Activated CD4-positive, alpha-beta T cell treated with anti-CD3 and anti-CD28 coated beads for 36 hours (primary cell): ENCODE measurements around the gene COL4A2. TPM values are rescaled to one million over a fixed set of nuclear protein-coding genes. Genes with fewer than 3 reads are reported as not detected.

ENCODE experiments used
- ATAC-seq: fragments of 200-7000 bp; cut with Tn5 transposase; one replicate; pipeline ENCODE4 v1.10.0; 2021; ENCODE audit warnings: mild to moderate bottlenecking, moderate library complexity
- CTCF ChIA-PET: fragments of 350-600 bp; sonication (Branson Sonifier 250); formaldehyde crosslinking; loops from one replicate; lab custom pipeline; 2021; ENCODE audit warnings: antibody characterized with exemption; lab: Charles Lee
- POLR2A ChIA-PET: fragments of 350-600 bp; sonication (Branson Sonifier 250); formaldehyde crosslinking; loops from one replicate; lab custom pipeline; 2021; ENCODE audit warnings: antibody characterized with exemption, inconsistent platforms; lab: Charles Lee
- DNase-seq: peaks from one replicate; pipeline ENCODE4 v3.0.0-alpha.2; 2020
- H3K27ac Mint-ChIP-seq: one replicate; pipeline ENCODE4 v1.8.0; 2021; ENCODE audit warnings: mixed read lengths
- H3K27me3 Mint-ChIP-seq: one replicate; pipeline ENCODE4 v1.8.0; 2021; ENCODE audit warnings: mixed read lengths
- H3K36me3 Mint-ChIP-seq: one replicate; pipeline ENCODE4 v1.8.0; 2021; ENCODE audit warnings: low read depth, mixed read lengths
- H3K4me1 Mint-ChIP-seq: one replicate; pipeline ENCODE4 v1.8.0; 2021; ENCODE audit warnings: mixed read lengths
- H3K4me3 Mint-ChIP-seq: one replicate; pipeline ENCODE4 v1.8.0; 2021; ENCODE audit warnings: mild to moderate bottlenecking, moderate library complexity, mixed read lengths
- H3K9me3 Mint-ChIP-seq: one replicate; pipeline ENCODE4 v1.8.0; 2021; ENCODE audit warnings: low read depth, mixed read lengths
- intact Hi-C, 2 experiments: fragments of 100-400 bp; cut with DNase I in 1 of 2; cut with micrococcal nuclease in 1 of 2; formaldehyde crosslinking; loops; one replicate each; pipeline versions ENCODE4 v1.14.2 to v1.15.1; 2022 to 2024; cut with DNase I, micrococcal nuclease
- total RNA-seq, 2 experiments: library from RNA; stranded (reverse); gene quantifications; one replicate each; pipeline ENCODE4 v1.2.3, GENCODE V29; 2021

COL4A2 gene
- total RNA-seq, 2 experiments from 2014 or later: not detected

DNA sequence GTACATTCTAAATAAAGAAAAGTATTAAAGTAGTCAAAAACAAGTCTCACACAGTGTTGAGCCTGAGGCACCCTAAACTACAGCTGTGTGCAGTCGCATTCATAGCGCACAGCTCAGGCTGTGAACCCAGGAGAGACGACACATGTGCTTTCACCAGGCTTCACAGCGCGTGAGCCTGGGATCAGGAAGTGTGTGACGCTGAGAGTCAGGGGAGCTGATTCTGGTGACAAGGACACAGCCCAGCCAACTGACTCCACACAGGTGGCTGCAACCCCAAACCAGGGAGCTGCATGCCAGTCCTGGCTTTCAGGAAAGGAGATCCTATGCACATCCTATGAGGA lies 41.8 kb upstream of the COL4A2 start:
- peaks cover 29% of the 10 kb centered on the region for H3K27me3 Mint-ChIP-seq
- no peak overlapping the region for H3K27ac Mint-ChIP-seq
- intact Hi-C loops: no loop called here
- H3K9me3 Mint-ChIP-seq: no peaks in the 10 kb centered on the region
- POLR2A ChIA-PET: no interaction called here
- CTCF ChIA-PET: no interaction called here
- no peak for ATAC-seq
- H3K36me3 Mint-ChIP-seq: no peaks in the 10 kb centered on the region
- DNase-seq: no peak
- H3K4me1 Mint-ChIP-seq: no peaks in the 10 kb centered on the region
- no peak overlapping the region for H3K4me3 Mint-ChIP-seq

DNA sequence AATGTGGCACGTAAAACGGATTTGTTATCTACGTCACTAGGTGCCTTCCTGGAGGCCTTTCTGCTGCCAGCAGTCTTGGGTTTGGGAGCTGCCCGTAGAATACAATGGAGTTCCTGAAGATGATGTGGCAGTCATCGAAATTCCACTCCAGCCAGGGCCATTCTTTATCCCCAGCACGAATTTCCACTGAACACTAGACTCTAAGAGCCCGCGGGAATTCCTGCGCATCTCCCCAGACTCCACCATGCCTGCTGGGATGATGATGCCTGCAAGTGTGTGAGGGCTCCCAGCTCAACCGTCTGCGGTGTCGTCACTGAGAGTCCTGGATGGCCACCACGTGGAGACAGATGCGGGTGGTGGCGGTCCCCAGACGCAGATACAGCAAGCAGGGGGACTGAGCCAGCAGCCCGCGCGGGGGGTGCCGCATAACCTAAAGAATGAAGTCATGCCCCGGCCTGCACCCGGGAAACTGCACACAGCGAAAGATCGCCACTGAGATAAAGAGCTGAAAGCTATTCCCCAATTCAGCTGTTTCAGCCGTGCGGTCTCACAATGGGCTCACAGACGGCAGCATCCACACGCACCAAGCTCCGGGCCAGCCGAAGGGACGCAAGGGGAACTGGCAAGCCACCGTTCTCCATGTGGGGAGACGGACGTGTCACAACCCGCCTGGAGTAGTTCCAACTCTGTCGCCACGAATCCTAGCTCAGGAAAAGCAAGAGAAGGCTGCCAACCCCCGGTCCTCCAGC lies 41.2 kb upstream of the COL4A2 start:
- DNase-seq (no peak), ATAC-seq (no peak)
- H3K36me3 Mint-ChIP-seq: no peaks in the 10 kb centered on the region
- H3K27me3 Mint-ChIP-seq: peaks cover 26% of the 10 kb centered on the region
- H3K27ac Mint-ChIP-seq: no peak overlapping the region
- H3K4me3 Mint-ChIP-seq: no peak overlapping the region
- H3K4me1 Mint-ChIP-seq: no peaks in the 10 kb centered on the region
- CTCF ChIA-PET: interaction anchor here (0.9 kb wide), 1 partner anchor 12 kb away, joined by 4 read pairs; no protein-coding TSS in a partner anchor
- POLR2A ChIA-PET: no interaction called here
- no peaks in the 10 kb centered on the region for H3K9me3 Mint-ChIP-seq
- intact Hi-C loops: no loop called here

DNA sequence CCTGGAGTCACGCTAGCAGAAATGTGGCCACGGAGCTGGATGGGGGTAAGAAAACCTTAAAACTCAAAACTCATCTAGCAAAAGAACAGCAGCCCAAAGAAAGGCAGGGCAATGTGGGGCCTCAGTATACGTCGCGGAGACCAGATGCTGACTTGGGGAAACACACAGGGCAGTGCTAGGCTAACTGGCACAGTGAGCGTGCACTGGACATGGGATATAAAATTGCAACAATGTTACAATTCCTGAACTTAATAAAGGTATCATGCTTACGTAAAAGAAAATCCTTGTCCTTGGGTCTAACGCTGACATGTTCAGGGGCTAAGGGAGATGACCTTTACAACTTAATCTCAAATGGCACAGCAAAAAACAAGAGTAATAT lies 40.7 kb upstream of the COL4A2 start:
- H3K4me3 Mint-ChIP-seq: no peak overlapping the region
- intact Hi-C loops: no loop called here
- ChIA-PET POLR2A (no interaction called here), CTCF (interaction anchor here (0.9 kb wide), 1 partner anchor 13 kb away, joined by 4 read pairs; no protein-coding TSS in a partner anchor)
- H3K9me3 Mint-ChIP-seq: no peaks in the 10 kb centered on the region
- no peak overlapping the region for H3K27ac Mint-ChIP-seq
- no peak for DNase-seq
- no peak for ATAC-seq
- peaks cover 26% of the 10 kb centered on the region for H3K27me3 Mint-ChIP-seq
- H3K4me1 Mint-ChIP-seq: no peaks in the 10 kb centered on the region
- no peaks in the 10 kb centered on the region for H3K36me3 Mint-ChIP-seq

DNA sequence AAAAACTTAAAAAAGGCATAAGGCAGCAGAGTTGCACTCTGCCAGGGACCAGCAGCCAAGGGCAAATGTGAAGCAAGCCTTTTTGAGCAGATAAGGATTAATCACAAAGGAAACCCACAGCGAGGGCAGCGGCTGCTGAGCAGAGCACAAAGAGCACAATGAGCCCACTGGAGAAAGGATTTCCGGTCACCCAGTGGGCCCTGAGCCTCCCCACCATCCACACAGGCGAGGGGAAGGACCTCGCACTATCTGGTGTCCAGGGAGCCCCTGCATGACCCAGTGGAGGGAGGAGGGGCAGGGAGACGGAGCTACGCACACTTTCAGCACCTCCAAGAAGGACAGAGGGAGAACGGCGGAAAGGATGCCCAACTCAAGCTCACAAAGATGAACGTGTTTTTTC lies 40.1 kb upstream of the COL4A2 start:
- no peaks in the 10 kb centered on the region for H3K4me1 Mint-ChIP-seq
- no peak overlapping the region for H3K4me3 Mint-ChIP-seq
- DNase-seq: no peak
- CTCF ChIA-PET: no interaction called here
- no peak for ATAC-seq
- POLR2A ChIA-PET: no interaction called here
- H3K27ac Mint-ChIP-seq: no peak overlapping the region
- no peaks in the 10 kb centered on the region for H3K36me3 Mint-ChIP-seq
- no peaks in the 10 kb centered on the region for H3K9me3 Mint-ChIP-seq
- intact Hi-C loops: no loop called here
- peaks cover 21% of the 10 kb centered on the region for H3K27me3 Mint-ChIP-seq

DNA sequence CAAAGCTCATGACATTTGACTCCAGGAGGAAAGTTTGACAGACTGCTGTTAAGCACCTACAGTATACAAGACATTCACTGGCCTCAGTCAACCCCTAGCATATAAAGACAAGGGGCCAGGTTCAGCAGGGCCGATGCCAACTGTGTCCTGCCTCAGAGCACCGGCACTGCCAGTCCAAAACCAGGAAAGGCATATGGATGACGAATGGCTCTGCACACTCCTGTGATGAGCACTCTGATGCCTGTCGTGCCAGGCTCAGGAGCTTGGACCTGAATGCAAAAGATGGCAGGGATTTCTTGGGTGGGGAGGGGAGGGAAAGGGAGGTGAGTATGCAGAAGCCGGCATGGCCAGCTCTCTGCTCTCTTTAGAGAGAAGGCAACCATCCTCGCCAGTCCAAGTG lies 39.0 kb upstream of the COL4A2 start:
- ChIA-PET CTCF (interaction anchor here (0.6 to 0.8 kb wide), 2 partner anchors 9 to 324 kb away, joined by 3 to 4 read pairs; no protein-coding TSS in a partner anchor), POLR2A (no interaction called here)
- no peak overlapping the region for H3K27ac Mint-ChIP-seq
- DNase-seq (no peak), ATAC-seq (no peak)
- H3K27me3 Mint-ChIP-seq: peaks cover 15% of the 10 kb centered on the region
- intact Hi-C loops: no loop called here
- H3K9me3 Mint-ChIP-seq: no peaks in the 10 kb centered on the region
- no peaks in the 10 kb centered on the region for H3K4me1 Mint-ChIP-seq
- H3K36me3 Mint-ChIP-seq: no peaks in the 10 kb centered on the region
- no peak overlapping the region for H3K4me3 Mint-ChIP-seq

DNA sequence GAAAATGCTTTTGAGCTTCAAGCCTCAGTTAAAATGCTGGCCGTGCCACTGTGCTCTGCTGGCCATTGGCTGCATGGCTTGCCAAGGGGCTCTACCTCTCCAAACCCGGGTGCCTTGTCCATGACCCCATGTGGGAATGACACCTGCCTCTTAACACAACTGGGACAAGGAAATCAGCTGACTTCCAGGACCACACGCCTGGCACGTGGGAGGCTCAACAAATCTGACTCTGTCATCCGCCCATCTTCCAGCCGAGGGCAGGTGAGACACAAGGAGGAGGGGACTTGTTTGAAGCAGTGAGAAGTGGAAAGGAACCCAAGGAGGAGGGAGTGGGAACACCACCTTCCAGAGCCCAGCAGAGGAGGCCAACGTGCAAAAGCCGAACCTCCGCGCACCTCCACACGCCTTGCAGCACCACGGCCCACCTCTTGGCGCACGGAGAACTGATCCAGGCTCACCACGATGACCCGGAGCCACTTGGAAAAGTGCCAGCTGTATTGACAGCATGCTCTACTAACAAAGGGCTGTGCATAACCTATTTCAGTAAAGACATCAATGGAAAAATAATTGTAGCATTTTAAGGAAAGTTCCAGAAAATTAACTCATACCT lies 38.4 kb upstream of the COL4A2 start:
- CTCF ChIA-PET: interaction anchor here (0.8 kb wide), 1 partner anchor 324 kb away, joined by 3 read pairs; no protein-coding TSS in a partner anchor
- no peaks in the 10 kb centered on the region for H3K9me3 Mint-ChIP-seq
- DNase-seq (no peak), ATAC-seq (no peak)
- H3K27me3 Mint-ChIP-seq: peaks cover 15% of the 10 kb centered on the region
- no peak overlapping the region for H3K4me3 Mint-ChIP-seq
- H3K4me1 Mint-ChIP-seq: no peaks in the 10 kb centered on the region
- intact Hi-C loops: no loop called here
- POLR2A ChIA-PET: no interaction called here
- H3K36me3 Mint-ChIP-seq: no peaks in the 10 kb centered on the region
- H3K27ac Mint-ChIP-seq: no peak overlapping the region

DNA sequence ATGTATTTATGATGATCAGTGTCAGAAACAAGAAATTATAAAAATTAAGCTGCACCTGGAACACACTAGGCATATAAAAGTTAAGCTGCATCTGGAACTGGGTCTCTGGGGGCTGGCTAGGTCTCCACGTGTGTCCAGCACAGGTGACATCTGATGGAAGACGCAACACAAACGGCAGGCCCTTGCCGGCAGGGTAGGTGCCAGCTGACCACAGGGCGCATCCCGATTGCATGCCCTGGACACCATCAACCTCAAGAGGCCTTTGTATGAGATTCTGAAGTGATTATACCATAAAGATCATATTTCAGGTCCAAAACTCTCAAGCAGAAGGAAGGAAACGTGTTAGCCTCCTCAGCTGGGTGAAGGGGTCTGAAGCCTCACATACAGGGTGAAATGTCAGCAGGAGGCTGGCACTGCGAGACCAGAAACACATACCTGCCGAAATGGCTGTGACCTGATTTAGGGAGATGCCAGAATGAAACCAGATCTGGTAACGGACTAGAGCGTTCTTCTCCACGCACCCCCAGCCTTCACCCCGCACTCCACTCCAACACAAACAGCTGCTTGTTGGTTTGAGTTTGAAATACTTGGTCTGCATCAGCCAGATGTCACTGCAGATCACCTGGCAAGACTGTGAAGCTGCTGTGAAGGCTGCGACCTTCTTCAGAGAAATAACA lies 37.4 kb upstream of the COL4A2 start:
- CTCF ChIA-PET: no interaction called here
- intact Hi-C loops: no loop called here

DNA sequence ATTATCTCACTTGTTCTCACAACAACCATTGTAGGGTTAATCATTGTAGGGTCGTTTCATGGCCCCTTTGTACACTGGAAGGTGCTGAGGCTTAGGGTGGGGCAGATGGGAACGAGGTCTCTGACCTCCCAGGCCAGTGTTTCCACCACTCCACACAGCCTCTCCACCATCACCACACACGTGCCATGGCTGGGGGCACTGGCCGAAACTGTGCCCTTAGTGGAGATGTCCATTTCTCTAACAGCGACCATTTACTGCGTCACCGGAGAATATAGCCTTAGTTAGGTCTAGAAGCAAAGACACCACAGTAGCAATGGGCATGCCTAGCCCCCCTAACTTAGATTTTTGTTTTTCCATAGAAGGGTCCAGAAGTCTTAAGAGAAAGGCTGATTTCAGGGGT lies 36.6 kb upstream of the COL4A2 start:
- intact Hi-C loops: no loop called here
- Mint-ChIP-seq H3K36me3 (no peaks in the 10 kb centered on the region), H3K4me3 (no peak overlapping the region), H3K9me3 (no peaks in the 10 kb centered on the region), H3K4me1 (no peaks in the 10 kb centered on the region), H3K27ac (no peak overlapping the region), H3K27me3 (peaks cover 10% of the 10 kb centered on the region)
- POLR2A ChIA-PET: no interaction called here
- no peak for DNase-seq
- no peak for ATAC-seq
- CTCF ChIA-PET: interaction anchor here (0.7 kb wide), 1 partner anchor 263 kb away, joined by 3 read pairs; no protein-coding TSS in a partner anchor

More for the DNA sequence above, 37.4 kb upstream of the COL4A2 start:
- no peak overlapping the region for H3K27ac Mint-ChIP-seq
- no peaks in the 10 kb centered on the region for H3K36me3 Mint-ChIP-seq
- no peaks in the 10 kb centered on the region for H3K9me3 Mint-ChIP-seq
- no peak for DNase-seq
- H3K27me3 Mint-ChIP-seq: peaks cover 14% of the 10 kb centered on the region
- H3K4me3 Mint-ChIP-seq: no peak overlapping the region
- no peak for ATAC-seq
- H3K4me1 Mint-ChIP-seq: no peaks in the 10 kb centered on the region
- POLR2A ChIA-PET: no interaction called here

DNA sequence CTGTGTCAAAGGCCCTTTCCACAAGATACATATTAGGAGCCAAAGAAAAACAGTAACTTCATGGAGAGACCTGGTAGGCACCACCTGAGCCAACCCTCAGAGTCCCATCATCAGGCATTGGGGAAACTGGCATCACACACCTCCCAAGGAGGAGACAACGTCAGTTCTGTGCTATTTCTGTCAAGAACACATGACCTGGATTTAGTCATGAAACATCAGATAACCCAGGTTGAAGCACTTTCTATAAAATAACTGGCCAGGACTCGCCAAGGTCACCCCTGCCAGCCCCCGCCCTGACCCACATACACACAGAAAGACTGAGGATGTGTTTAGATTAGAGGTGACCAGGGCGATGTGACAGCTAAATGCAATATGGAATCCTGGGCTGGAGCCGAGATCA lies 35.8 kb upstream of the COL4A2 start:
- DNase-seq: no peak
- ChIA-PET POLR2A (no interaction called here), CTCF (no interaction called here)
- Mint-ChIP-seq H3K27ac (no peak overlapping the region), H3K9me3 (no peaks in the 10 kb centered on the region), H3K4me1 (no peaks in the 10 kb centered on the region), H3K4me3 (no peak overlapping the region), H3K36me3 (no peaks in the 10 kb centered on the region), H3K27me3 (peaks cover 10% of the 10 kb centered on the region)
- intact Hi-C loops: no loop called here
- ATAC-seq: no peak

DNA sequence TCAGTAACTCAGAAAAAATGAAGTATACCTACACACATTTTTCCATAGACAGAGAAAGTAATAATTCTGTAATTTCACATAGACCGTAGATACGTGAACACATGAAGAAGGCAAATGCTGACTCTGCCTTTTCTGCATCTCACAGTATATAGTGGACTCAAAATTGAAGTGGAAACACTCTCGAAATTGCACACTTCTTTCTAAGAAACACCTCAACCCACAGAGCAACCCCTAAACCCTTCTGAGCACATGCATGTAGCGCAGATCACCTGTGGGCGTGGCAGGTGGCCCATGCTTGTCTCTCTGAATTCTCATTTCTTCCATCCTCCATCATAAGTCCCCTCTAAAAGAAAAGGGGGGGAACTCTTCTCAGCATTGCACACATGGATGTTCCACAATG lies 34.9 kb upstream of the COL4A2 start:
- DNase-seq: no peak
- peaks cover 10% of the 10 kb centered on the region for H3K27me3 Mint-ChIP-seq
- no peak overlapping the region for H3K27ac Mint-ChIP-seq
- no peaks in the 10 kb centered on the region for H3K36me3 Mint-ChIP-seq
- no peaks in the 10 kb centered on the region for H3K9me3 Mint-ChIP-seq
- no peak overlapping the region for H3K4me3 Mint-ChIP-seq
- intact Hi-C loops: no loop called here
- no peaks in the 10 kb centered on the region for H3K4me1 Mint-ChIP-seq
- POLR2A ChIA-PET: no interaction called here
- no peak for ATAC-seq
- CTCF ChIA-PET: no interaction called here

DNA sequence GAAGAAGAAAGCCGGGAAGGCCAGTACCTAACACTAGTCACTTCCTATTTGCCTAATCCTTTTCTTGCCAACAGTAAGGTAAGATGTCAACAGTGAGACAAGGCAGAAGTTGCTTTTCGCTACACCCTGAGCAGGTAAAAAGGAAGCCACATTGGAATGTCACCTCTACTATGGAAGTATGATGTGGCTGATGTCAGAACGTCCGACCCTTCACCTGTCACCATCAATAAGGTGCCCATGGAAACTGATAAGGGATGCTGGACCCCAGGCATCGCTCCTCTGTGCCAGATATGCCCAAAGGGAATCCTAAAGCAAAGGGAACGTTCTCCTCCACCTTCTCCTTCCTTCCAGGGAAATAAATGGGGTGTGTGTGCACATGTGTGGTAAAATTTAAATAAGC lies 34.4 kb upstream of the COL4A2 start:
- no peak overlapping the region for H3K4me3 Mint-ChIP-seq
- no peaks in the 10 kb centered on the region for H3K9me3 Mint-ChIP-seq
- POLR2A ChIA-PET: no interaction called here
- DNase-seq (no peak), ATAC-seq (no peak)
- no peak overlapping the region for H3K27ac Mint-ChIP-seq
- intact Hi-C loops: no loop called here
- no peaks in the 10 kb centered on the region for H3K36me3 Mint-ChIP-seq
- peaks cover 10% of the 10 kb centered on the region for H3K27me3 Mint-ChIP-seq
- no peaks in the 10 kb centered on the region for H3K4me1 Mint-ChIP-seq
- CTCF ChIA-PET: no interaction called here

DNA sequence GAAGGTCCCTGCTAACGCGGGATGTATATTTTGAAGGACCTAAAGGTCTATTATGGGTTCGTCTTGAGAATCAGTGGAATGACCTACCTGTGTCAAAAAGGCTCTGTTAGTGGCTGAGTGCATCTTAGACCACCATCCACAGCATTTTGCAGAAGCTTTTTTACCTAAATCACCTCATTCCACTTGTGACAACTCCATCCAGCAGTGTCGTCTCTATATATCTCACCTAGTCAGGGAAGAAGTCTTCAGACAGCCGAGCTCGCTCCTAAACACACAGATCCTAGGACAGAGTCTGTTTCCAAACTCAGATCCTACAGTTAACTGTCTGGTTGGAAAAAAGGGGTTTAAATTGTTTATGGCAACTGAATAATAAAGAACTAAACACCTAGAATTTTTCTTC lies 33.8 kb upstream of the COL4A2 start:
- no peak overlapping the region for H3K27ac Mint-ChIP-seq
- H3K27me3 Mint-ChIP-seq: peaks cover 5% of the 10 kb centered on the region
- CTCF ChIA-PET: no interaction called here
- H3K36me3 Mint-ChIP-seq: no peaks in the 10 kb centered on the region
- no peak overlapping the region for H3K4me3 Mint-ChIP-seq
- intact Hi-C loops: no loop called here
- no peak for DNase-seq
- no peaks in the 10 kb centered on the region for H3K4me1 Mint-ChIP-seq
- H3K9me3 Mint-ChIP-seq: no peaks in the 10 kb centered on the region
- POLR2A ChIA-PET: no interaction called here
- no peak for ATAC-seq
